ENCODE measurements around the gene GOLGA3.
"Not testable (repeated sequence)": the region's sequence is repeated elsewhere in the genome, so short reads cannot be mapped to it uniquely, and the experiment has no call there.

The GOLGA3 gene

DNA sequence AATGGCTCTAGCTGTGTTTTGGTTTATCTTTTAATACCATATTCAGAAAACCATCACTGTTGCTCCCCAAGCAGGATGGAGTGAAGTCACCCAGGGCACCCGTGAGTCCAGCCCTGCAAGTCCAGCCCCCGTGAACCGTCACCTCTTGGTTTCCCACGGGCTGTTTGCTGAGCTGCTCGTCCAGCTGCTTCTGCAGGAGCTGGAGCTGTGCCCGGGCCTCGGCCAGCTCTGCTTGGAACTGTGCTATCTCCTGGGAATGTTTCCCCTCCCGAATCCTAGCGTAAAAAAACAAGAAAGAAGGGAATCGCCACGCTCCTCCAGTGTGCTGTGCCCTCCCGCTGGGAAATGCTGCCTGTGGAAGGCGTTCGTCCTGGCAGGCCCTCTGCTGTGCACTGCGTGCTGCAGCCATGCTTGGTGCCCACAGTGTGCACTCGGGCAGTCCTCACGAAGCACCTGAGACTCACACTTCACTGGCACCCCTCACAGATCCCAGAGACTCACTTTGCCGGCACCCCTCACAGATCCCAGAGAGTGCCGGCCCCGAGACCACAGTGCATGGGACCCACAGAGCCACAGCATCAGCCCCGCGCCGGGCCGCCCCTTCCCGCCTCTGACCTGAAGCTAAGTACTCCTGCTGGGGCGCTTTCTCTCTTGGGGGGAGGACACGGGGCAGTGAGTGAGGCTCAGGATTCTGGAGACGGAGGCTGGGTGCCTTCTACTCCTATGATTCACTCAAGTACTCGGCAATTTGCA lies 51.7 kb downstream of the GOLGA3 start:
- DNase-seq (ENCODE audit: low read depth): no peak

- not testable (repeated sequence) for DNase-seq (ENCODE audit: low read depth)
These were observed 52.4 kb downstream of the GOLGA3 start for GRCh38 chr12:132776230-132776625.

GRCh38 chr12:132775502-132776229 lies 53.0 kb downstream of the GOLGA3 start:
- DNase-seq (ENCODE audit: low read depth): no peak

GRCh38 chr12:132774646-132775275 lies 53.9 kb downstream of the GOLGA3 start:
- DNase-seq (ENCODE audit: low read depth): no peak

DNA sequence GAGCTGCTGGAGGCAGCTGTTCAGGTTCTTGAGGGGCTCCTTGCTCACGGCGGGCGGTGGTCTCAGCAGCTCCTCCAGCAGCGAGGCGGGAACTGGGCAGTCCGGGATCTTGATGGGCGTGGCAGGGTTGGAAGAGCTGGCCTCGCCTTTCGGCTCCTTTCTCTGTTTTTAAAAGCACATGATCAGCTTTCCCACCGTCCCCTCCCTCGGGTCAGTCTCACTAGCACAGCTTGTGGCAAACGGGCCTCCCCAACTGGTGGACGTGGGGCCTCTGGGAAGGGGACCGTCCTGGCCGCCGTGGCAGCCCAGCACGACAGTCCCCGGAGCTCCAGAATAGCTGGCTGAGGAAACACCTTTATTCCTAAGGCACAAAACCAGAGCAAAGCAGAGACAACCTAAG lies 54.5 kb downstream of the GOLGA3 start:
- DNase-seq (ENCODE audit: low read depth): no peak

GRCh38 chr12:132773077-132773955 lies 55.4 kb downstream of the GOLGA3 start:
- no peak for DNase-seq (ENCODE audit: low read depth)

- no peak for DNase-seq (ENCODE audit: low read depth)
These were observed 56.1 kb downstream of the GOLGA3 start for GRCh38 chr12:132772606-132773005.

DNA sequence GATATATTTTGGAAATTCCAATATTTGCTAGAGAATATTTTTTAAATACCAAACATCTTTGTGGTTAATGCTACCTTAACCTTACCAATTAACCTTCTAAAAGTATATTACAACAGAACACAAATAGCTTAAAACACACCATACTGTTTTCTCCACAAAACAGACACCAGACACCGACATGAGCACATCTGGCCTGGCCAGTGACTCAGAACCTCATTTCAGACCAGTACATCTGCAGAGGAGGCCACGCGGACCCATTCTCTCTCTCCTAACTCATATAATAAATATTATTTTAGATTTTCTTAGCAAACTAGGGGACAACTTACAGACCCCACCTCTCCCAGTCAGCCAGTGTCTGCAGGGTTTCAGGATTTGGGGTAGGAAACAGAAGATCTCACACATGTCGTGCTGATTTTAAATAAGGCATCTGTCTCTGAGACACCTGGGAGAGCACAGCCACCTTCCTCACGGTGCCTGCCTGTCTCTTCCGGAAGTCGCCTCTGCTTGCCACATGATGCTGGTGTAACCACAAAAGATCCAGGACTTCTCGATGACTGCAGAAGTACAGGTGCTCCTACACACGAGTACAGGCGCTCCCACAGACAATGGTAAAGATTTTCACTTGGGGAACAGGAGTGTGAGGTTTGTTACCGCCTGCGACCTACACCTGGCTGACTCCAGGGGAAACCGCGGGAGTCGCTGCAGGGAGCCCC lies 57.4 kb downstream of the GOLGA3 start:
- no peak for DNase-seq (ENCODE audit: low read depth)

- no peak for DNase-seq (ENCODE audit: low read depth)
These were observed 62.1 kb downstream of the GOLGA3 start for GRCh38 chr12:132766380-132767085.

- DNase-seq (ENCODE audit: low read depth): no peak
These were observed 63.3 kb downstream of the GOLGA3 start for GRCh38 chr12:132765361-132765760.

DNA sequence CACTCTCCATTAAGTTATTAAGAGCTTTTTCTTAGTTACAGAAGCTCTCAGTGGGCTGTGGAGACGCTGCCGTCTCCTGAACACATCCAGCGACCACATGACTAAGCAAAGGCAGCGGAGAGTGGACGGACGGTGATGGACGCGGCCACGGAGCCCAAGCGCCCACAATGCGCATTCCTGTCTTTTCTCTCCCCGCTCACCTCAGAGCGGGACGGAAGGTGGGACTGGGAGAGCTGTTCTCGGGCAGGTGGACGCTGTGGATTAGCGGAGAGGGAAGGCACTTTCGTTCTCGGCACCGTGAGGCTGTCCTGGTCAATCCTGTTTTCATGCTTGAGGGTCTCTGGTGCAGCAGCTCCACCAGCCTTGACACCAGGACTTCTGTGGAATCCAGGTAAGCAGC lies 64.4 kb downstream of the GOLGA3 start:
- no peak for DNase-seq (ENCODE audit: low read depth)

GRCh38 chr12:132761921-132762583 lies 66.6 kb downstream of the GOLGA3 start:
- peak; percentile 85 for DNase-seq (ENCODE audit: low read depth)

DNA sequence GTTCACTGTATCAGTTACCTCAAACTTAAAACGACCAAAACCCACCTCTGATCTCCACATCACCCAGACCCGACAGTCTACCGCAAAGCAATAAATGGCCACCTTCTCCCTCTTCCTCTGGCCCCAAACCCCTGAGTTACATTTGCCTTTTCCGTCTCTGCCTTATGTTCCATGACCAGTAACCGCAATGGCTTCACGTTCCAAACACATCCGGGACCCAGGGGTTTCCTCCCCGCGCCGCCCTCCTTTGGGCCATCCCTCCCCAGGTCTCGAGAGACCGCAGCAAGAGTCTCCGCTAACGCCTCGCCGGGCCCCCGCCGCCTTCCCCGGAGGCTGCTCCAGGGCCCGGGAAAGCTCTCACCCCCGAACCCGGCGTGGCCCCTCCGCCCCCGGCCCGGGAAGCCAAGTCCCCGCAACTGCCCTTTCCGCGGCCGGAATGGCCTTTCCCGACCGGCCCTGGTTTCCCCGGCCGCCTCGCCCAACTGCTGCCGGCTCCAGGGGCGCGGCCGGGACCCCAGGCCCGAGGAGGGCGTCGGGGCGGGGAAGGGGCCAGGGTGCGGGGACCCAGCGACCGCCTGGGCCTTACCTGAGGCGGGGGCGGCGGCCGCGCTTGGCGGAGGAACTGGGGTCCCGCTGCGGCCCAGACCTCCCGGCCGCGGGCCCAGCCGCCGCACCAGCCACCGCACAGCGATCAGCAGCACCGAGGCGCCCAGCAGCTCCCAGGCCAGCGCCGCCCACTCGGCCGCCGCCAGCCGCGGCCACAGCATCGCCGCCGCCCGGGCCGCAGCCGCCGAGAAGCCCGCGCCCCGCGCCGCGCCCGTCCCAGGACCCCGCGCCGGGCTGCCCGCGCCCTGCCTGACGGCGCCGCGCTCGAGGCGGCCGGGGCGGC lies 67.4 kb downstream of the GOLGA3 start, which contains the start of gene ANKLE2:
ANKLE2 (minus strand) TSS at position 801 of the 889 bp plus-strand sequence; CDS start at position 767, 34 bp downstream.
- DNase-seq (ENCODE audit: low read depth): peak; percentile 38

DNA sequence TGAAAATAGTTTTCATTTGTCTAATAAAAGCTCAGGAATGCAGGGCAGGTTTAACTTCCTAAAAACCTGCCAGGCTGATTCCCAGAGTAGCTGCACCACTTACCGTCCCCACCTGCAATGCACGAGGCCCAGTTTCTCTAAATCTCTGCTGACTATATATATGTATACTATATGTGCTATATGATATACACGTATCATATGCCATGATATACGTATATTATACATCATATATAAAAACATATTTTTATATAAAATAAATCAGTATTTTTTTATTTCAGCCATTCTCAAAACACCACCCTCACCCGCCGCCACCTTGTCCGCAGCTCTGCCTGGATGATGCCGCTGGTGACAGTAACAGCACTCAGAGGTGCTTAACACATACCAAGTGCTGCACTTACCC lies 69.3 kb downstream of the GOLGA3 start:
- no peak for DNase-seq (ENCODE audit: low read depth)

- not testable (repeated sequence) for DNase-seq (ENCODE audit: low read depth)
These were observed 69.8 kb downstream of the GOLGA3 start for GRCh38 chr12:132758825-132759224.

- no peak for DNase-seq (ENCODE audit: low read depth)
These were observed 74.3 kb downstream of the GOLGA3 start for GRCh38 chr12:132754160-132754932.

- DNase-seq (ENCODE audit: low read depth): not testable (repeated sequence)
These were observed 75.0 kb downstream of the GOLGA3 start for GRCh38 chr12:132753670-132754069.

DNA sequence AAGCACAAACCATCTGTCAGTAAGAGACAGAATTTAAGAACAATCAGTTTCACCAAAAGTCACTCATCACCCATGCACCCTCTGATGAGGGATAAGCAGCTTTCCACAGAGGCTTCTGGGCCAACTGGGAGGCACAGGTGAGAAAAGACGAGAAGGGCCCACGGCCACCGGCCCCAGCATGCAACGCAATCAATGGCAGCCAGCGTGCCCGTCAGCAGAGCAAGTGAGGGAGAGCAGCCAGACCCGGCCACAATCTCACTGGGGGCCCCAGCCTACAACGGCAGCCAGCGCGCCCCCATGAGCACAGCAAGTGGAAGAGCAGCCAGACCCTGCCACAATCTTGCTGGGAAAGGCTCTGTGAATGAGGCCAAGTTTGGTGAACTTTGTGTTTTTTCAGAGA lies 80.3 kb downstream of the GOLGA3 start:
- no peak for DNase-seq (ENCODE audit: low read depth)
